Stimulated activated CD8-positive, alpha-beta memory T cell treated with anti-CD3 and anti-CD28 coated beads, Interleukin-7, amount 100 ng/mL, for 4 hours (primary cell): ENCODE measurements around the gene PSMG3.

Experiments
- DNase-seq, 2 donors: peaks; one replicate each; pipeline ENCODE4 v3.0.0-alpha.2; 2020; ENCODE audit warnings: low read depth in 2 of 2

Gene PSMG3, protein sequence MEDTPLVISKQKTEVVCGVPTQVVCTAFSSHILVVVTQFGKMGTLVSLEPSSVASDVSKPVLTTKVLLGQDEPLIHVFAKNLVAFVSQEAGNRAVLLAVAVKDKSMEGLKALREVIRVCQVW

DNA sequence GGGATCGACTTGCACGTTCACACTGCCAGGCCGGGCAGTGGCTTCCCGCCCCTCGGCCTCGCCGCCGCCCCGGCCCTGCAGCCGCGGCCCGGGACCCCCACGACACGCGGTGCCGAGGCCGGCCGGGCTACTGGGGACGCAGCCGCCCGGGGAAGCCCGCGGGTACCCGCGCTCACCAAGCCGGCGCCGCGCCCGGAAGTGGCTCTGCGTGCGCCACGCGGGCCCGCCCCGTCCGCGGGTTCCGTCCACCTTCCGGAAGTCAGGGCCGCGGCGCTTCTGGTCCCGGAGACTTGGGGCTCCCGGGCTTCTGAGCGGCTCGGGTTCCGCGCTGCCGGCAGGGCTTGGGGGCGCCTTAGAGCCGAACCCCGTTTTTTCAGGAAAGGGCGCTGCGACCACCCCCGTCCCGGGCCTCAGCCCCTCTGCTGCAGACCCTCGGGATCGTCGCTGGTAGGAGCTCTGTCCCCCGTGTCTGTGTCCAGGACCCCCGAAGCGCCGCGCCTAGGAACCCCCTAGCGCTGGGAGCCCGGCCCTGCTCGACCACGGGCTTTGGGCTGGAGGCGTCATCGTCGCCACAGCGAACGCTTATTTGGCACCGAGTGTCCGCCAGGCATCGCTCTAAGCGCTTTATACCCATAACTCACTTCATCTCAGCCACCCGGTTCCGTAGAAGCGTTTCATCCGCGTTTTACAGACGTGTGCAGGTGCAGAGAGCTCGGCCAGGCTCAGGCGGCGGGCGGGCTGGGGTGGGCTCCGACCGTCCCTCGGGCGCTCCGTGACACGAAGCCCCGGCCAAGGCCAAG, at the start of gene PSMG3:
TSS of gene PSMG3 (minus strand) at position 200 of the 800 bp plus-strand sequence. CDS start 693 bp downstream, outside the sequence.
- DNase-seq = peak; percentile 72 to 85

DNA sequence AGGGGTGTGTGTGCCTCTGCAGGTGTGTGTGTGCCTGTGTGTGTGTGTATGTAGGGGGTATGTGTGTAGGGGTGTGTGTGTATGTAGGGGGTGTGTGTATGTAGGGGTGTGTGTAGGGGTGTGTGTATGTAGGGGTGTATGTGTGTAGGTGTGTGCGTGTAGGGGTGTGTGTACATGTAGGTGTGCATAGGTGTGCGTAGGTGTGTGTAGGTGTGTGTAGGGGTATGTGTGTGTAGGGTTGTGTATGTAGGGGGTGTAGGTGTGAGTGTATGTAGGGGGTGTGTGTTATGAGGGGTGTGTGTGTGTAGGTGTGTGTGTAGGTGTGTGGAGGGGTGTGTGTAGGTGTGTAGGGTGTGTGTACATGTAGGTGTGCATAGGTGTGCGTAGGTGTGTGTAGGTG, 48.6 kb upstream of the PSMG3 start:
- no peak for DNase-seq

DNA sequence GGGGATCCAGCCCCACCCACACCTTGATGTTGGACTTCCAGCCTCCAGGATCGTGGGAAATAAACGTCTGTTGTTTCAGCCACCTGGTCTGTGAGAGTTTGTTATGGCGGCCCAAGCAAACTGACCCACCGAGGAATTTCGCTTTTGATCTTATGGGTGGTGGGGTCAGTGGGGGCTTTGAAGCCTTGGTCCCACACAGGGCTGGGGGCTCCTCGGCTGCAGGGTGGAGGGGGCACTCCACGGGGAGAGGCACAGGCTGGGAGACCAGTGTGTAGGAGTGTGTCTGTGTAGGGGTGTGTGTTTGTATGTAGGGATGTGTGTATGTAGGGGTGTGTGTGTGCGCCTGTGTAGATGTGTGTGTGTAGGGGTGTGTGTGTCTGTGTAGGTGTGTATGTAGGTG, 48.1 kb upstream of the PSMG3 start:
- no peak for DNase-seq

DNA sequence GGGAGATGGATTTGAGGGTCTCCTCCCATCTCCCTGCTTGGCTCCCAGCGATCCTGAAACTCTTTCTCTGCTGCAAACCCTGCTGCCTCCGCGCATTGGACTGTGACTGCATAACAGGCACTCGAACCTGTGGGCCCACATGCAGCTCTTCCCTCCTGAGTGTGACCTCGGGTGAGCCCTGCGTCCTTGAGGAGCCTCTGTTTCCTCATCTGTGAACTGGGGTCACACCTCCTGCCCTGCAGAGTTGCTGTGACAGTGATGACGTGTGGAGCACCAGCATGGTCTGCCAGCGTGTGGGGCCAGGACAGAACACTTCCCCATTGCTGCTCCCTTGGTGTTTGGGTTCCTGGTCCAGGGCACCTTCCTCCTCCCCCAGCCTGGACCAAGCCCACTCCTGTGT, 46.9 kb upstream of the PSMG3 start:
- no peak for DNase-seq

DNA sequence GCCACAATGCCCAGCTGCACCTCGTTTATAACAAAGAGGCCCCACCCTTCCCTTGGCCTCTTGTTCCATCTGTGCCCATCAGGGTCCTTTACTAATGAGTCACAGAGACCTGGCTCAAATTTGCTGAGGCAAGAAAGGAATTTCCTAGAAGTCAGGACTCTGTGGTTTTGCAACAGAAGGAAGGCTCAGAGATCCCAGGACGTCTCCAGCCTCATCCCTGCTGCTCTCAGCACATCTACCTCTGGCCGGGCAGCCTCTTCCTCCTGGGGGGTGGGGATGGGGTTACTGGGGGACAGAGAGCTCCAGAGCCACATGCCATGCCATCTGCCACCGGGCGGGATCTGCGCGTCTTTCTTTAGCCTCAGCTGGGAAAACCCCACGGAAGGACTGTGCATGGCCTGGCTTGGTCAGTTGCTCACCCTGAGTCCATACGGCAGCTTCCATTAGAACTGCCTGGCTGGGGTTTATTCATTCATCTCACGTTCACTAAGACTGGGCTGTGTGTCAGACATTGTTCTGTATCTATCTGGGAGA, 41.9 kb upstream of the PSMG3 start:
- no peak for DNase-seq

DNA sequence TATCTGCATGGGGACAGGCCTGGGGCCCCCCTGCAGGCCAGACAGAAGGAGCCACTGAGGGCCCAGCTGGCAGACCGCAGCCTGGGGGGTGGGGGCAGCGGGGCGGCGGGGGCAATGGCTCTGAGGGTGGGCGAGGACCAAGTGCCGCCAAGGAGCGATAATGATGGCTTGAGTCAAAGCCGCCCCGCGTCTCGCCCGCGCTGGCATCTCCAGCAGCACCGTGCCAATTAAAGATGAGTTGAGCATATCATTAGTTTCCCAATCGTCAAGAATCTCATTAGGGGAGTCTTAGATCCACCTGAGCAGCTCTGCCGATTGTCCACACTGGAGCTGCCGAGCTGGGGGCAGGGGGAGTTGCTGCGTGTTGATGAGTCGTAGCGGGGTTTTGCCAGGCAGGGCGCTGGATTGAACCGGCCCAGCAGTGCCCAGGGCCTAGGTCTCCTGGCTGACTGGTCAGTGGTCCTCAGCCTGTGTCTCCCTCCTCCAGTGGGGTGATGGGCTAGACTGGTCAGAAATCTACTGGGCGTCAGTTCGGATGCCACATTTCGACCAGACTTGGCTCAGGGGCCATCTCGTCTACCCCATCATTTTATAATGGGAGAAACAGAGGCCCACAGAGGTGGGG, 41.0 kb upstream of the PSMG3 start:
- DNase-seq = no peak

DNA sequence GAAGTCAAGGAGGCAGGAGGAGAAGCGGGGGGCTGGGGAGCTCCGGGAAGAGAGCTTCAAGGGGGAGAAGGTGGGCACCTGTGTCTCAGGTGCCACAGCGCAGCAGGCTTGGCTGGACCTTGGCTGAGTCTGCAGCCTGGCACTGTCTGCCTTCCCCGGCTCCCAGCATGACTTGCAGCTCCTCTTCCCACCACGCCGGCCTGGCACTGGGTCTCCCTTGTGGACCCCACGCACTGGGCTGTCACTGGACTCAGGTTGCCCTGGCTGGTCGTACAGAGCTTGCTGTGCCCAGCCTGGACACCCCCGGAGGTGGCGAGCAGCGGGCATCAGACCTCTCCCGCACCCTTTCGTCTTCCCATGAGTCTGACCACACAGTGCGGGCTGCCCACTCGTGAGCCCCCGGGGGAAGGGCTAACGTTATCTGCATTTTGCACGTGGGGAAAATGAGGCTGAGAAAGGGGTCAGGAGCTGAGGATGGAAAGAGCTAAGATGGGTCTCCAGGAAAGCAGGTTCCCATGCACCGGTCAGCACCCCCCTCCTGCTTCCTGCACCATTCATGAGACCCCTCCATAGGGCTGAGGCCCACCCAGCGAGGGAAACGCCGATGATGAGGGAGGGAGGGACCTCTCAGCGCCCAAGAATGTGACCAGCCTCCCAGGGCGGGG, 40.3 kb upstream of the PSMG3 start:
- no peak for DNase-seq

DNA sequence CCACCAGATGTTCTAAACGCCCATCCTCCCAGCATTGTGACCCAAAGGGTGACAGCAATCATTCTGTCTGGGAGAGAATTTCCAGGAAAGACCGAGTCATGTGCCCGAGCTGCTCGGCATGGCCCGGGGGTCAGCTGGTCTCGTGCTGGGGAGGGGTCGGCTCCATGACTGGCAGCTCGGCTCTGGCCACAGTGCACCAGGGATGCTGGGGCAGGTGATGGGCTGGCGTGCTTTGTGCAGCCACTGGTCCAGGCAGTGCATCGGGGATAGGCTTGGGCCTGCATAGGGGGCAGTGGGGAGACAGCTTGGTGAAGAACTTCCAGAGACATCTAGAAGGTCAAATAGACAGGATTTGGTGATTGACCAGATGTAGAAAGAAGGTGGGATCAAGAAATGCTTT, 39.2 kb upstream of the PSMG3 start:
- no peak for DNase-seq

DNA sequence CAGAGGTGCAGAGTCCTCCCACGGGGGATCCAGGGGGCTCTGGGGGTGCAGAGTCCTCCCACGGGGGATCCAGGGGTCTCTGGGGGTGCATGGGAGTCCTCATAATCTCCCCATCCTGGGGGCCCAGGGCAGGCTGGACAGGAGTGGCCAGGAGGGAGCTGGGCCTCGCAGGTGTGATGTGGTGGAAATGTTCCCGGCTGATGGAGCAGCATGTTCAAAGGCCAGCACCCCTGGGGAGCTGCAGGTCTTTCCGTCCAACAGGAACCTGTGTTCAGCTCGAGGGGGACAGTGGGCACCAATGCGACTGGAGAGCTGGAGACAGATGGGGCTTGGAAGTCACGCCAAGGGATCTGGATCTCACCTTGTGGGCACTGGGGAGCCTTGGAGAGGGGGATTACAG, 38.5 kb upstream of the PSMG3 start:
- DNase-seq = no peak

DNA sequence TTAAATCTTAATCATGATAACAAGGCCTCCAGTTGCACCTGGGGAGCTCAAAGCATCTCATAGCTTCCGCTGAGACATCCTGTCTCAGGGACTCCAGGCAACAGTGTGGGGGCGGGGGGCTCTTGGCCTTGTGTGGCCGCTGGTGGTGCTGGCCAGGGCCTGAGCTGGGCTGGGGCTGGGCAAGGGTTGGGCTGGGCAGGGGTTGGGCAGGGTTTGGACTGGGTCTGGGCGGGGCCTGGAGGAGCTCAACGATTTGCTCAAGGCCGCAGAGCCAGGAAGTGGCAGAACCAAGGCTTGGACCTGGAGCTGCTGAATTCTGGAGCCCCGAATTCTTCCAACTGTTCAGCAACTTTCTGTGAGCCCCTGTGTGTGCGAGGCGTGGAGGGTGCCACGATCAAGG, 37.9 kb upstream of the PSMG3 start:
- DNase-seq = no peak

DNA sequence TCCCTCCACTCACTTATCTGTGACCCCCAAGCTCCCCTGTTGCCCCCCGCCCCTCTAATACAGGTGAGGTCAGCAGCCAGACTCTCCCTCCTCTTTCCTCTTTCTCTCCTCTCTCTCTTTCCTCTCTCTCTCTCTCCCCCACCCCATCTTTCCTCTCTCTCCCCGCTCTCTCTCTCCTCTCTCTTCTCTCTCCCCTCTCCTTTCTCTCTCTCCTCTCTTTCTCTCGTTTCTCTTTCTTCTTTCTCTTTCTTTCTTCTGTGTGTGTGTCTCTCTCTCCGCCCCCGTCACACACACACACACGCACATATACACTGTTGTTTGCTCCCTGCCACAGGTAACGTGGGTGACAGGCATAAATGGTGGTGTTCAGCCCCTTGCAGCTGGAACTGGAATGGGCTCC, 37.2 kb upstream of the PSMG3 start:
- DNase-seq = no peak

DNA sequence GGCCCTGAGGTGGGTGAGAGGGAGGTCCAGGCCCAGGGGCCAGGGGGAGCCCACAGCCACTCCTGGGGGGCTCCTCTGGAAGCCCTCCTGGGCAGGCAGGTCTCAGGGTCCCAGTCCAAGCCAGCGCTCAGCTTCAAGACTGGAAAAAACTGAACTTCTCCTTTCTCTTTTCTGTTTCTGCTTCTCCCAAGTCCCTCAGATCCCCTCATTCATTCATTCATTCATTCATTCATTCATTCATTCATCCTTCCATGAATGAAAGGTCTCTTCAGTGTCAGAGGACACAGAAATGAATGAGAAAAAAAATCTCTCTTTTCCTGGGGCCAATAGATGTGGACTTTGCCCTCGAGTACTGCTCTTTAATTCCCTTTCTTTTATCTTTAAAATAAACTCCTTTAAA, 34.6 kb upstream of the PSMG3 start:
- DNase-seq = no peak

DNA sequence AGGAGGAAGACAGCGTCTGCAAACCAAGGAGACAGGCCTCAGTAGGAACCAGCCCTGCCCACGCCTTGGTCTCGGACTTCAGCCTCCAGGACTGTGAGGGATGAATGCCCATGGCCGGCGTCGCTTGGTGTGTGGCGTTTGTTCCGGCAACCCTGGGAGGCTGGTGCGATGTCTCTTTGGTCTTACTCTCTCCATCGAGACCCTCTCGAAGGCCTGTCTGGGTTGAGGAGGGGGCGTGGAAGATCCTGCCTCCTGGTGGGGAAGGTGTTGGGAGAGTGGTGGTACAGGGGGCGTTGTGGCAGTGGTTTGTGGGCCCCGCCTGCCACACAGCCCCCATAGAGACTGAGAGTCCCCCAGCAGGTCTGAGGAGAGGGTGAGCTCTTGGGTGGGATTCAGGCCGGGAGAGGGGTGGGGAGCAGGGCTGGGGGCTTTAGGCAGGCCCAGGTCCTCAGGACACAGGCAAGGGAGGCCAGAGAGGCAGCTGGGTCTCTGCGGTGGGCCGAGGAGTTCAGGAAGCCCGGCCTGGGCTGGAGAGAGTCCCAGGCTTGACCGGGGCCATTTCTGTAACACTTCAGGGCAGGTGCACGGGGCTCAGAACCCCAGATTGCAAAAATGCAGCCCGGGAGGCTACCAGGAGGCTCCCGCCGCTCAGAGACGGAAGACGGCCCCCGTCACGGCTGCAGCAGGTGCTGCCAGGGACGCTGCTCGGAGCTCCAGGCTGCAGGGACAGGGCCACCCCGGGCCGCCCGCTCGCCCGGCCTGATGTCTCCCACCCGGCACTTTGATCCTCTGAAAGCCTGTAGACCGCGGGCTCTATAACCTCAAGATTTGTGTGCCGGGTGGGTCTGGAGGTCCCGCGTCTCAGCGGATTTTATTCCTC, 33.8 kb upstream of the PSMG3 start:
- no peak for DNase-seq

DNA sequence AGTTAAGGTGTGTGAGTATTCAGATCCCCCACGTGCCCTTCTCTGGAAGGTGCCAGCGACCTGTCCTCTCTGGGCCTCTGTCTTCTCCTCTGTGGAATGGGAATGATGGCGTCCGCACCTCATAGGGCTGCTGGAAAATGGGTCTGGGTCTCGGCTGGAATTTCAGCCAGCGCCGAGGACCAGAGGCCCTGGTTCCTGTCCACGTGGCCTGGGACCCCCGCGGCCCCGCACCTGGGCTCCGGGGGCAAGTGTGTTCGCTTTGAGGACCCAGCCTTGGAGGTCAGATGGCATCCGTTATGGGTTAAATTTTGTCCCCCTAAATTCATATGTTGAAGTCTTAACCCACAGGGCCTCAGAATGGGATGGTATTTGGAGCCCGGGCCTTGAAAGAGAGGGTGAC, 32.6 kb upstream of the PSMG3 start:
- DNase-seq = no peak

DNA sequence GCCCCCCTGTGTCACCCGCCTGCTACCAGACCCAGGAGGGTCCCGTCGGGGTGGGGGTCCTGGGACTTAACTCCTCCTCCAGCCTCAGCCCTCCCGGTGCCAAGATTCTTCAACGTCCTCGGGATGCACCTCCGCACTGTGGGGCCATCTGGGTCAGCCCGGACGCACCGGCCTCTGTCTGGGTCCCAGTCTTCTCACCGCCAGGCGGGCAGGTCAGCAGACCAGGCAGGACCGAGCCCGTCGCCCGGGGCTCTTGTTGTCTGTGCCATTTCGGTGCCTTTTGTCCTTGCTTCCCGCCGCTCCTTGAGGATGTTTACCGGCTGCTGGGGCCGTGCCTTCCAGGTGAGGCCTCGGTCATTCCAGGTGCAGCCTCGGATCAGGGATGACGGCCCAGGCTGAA, 32.1 kb upstream of the PSMG3 start:
- DNase-seq = no peak

DNA sequence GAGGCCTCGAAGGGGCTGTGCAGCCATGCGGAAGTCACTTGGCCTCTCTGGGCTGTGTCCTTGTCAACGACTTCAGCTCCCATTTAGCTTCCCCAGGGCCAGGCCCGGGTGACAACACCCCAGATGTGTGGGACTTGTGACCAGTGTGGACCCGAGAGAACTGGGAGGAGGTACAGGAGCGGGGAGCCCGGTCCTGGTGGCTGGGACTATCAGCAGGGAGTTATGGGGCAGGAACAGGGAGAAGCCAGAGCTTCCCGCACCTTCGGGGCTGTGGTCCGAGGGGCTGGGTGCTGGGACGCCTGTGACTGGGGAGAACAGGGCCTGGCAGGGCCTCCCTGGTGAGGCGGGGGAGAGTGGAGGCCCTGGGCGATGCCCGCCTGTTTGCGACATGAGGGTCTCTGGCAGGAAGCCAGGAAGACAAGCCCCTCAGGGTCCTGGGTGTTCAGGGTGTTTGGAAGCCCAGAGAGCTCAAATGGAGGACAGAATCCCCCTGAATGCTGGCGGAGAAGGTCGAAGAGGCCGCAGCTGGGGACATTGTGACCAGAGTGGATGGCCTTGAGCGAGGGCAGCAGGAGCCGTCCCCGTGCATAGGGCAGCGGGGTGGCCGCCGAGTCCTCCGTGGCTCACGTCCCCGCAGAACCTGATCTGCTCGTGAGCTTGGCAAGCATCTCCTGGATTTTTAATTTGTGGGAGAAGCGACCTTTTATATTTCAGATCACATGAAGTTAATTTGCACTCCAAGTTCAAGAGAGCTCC, 30.0 kb upstream of the PSMG3 start:
- DNase-seq = no peak

DNA sequence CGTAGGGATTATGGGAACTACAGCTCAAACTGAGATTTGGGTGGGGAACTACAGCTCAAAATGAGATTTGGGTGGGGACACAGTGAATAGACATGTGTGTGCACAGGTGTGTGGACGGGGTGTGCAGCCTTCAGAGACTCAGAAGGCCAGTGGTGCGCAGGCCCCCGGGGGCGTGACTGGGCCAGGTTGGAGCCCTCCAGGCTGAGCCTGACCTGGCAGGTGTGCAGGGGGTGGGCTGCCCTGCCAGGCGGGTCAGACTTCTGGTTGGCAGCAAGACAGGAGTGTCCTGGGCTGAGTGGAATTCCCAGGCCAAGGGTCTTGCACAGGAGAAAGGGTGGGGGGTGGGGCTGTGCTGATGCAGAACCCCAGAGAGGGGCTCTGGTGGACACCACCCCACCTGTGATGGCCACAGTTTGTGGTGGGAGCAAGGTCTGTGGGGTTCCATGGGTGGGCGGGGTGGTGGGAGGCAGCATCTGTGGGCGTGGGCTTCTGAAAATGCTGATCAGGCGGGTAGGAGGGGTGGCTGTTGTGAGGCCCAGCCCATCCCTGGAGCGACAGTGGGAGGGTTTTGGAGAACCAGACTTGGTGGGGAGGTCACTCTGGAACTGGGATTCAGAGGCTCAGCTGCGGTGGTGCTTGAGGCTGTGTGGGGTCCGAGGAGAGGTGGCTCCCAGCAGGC, 29.3 kb upstream of the PSMG3 start:
- DNase-seq = no peak

DNA sequence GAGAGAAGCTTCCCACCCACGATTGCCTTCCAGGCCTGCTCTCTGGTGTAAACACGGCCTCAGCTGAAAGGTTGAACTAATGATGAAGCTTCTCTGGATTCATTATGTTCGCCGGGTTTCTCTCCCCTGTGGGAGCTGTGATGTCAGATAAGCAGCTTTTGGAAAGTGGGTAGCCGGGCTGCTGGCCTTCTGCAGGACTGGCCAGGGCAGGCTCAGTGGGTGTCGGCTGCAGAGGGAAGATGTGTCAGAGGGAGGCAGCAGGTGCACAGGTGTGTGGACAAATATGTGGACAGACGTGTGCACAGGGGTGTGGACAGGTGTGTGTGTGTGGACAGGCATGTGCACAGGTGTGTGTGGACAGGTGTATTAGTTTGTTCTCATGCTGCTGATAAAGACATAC, 28.5 kb upstream of the PSMG3 start:
- no peak for DNase-seq

DNA sequence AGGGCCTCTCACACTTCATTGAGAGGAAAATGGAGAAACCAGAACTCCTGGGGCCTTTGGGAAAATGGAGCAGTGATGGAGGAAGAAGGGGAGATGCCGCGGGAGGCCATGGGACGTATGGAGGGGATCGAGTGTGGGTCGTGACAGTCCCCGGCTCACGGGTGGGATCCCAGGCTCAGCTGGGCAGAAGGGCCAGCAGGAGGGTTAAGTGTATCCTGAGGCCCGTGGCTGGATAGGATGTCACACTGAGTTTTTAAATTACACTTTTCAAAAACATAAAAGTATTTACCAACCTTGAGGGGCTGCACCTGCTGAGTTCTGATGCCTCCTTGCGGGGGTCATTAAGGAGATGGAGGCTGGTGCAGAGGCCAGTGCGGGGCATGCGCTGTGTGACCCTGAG, 28.0 kb upstream of the PSMG3 start:
- no peak for DNase-seq

DNA sequence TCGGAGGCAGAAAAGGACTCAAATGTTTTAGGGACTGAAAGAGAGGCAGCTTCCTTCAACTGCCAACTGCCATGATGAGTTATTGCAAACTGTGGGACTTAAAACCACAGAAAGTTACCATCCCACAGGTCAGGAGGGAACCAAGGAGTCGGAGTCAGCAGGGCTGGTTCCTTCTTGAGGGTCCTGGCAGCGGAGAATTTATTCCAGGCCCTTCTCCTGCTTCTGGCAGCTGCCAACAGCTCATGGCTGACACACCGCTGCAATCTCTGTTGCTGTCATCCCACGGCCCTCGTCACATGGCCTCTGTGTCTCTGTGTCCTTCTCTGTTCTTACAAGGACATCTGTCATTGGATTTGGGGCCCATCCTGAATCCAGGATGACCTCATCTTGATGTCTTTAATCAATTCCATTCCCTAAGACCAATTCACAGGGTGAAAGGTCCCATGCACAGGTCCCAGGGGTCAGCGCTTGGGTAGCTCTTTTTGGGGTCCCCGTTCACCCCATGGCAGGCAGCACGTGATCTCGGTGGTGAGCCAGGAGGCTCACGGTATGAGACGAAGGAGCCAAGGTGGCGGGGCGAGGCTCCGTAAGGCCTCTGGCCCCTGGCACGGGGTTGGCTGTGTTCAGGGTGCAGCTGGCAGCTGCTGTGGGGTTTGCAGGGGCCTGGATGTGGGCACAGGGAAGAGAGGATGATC, 27.4 kb upstream of the PSMG3 start:
- DNase-seq = no peak
